Astrocyte (in vitro differentiated cells and primary cell): ENCODE data around the gene GDPD1. TPM values are rescaled to one million over a fixed set of nuclear protein-coding genes. Genes with fewer than 3 reads are reported as not detected.

ENCODE experiments used
- DNase-seq: peaks from one replicate; pipeline ENCODE4 v3.0.0-alpha.2; 2010; ENCODE audit warnings: low read depth
- FAIRE-seq: peaks from 2 replicates; lab custom pipeline; 2011; peaks lifted over from hg19 to GRCh38; lab: Jason Lieb, UNC
- H2AFZ ChIP-seq: 2 replicates; pipeline ENCODE4 v1.6.0; 2012; ENCODE audit warnings: low read depth, low read length, inconsistent platforms
- H3K27ac ChIP-seq: 2 replicates; pipeline ENCODE4 v1.5.1; 2011; ENCODE audit warnings: low read depth, low read length, inconsistent platforms
- H3K27me3 ChIP-seq: 2 replicates; pipeline ENCODE4 v1.6.0; 2011; ENCODE audit warnings: low read length, inconsistent platforms; ENCODE audit not compliant: insufficient read depth
- H3K36me3 ChIP-seq: 2 replicates; pipeline ENCODE4 v1.5.1; 2011; ENCODE audit warnings: low read length, inconsistent platforms; ENCODE audit not compliant: insufficient read depth
- H3K4me1 ChIP-seq: 2 replicates; pipeline ENCODE4 v1.5.1; 2011; ENCODE audit warnings: low read length, inconsistent platforms; ENCODE audit not compliant: insufficient read depth
- H3K4me2 ChIP-seq: 2 replicates; pipeline ENCODE4 v1.6.0; 2012; ENCODE audit warnings: low read length, inconsistent platforms
- H3K4me3 ChIP-seq: 2 replicates; pipeline ENCODE4 v1.5.1; 2011; ENCODE audit warnings: low read depth, mild to moderate bottlenecking, low read length, inconsistent platforms; ENCODE audit not compliant: insufficient read depth
- H3K79me2 ChIP-seq: 2 replicates; pipeline ENCODE4 v1.6.0; 2012; ENCODE audit warnings: mild to moderate bottlenecking, low read length, inconsistent platforms; ENCODE audit not compliant: insufficient read depth
- H3K9ac ChIP-seq: 2 replicates; pipeline ENCODE4 v1.6.0; 2012; ENCODE audit warnings: mild to moderate bottlenecking, low read length, inconsistent platforms
- H3K9me3 ChIP-seq: 2 replicates; pipeline ENCODE4 v1.5.1; 2012; ENCODE audit warnings: low read depth, mild to moderate bottlenecking, low read length, inconsistent platforms; ENCODE audit not compliant: insufficient read depth
- H4K20me1 ChIP-seq: 2 replicates; pipeline ENCODE4 v1.6.0; 2012; ENCODE audit warnings: low read length, inconsistent platforms; ENCODE audit not compliant: insufficient read depth
- H3K27ac Mint-ChIP-seq: one replicate; pipeline ENCODE4 v1.8.0; 2021; ENCODE audit warnings: mild to moderate bottlenecking, mixed read lengths; ENCODE audit not compliant: unreplicated experiment
- H3K27me3 Mint-ChIP-seq: one replicate; pipeline ENCODE4 v1.8.0; 2021; ENCODE audit warnings: low read depth, mixed read lengths; ENCODE audit not compliant: unreplicated experiment
- H3K36me3 Mint-ChIP-seq: one replicate; pipeline ENCODE4 v1.8.0; 2021; ENCODE audit warnings: low read depth, mixed read lengths; ENCODE audit not compliant: unreplicated experiment
- H3K4me1 Mint-ChIP-seq: one replicate; pipeline ENCODE4 v1.8.0; 2021; ENCODE audit warnings: low read depth, mixed read lengths; ENCODE audit not compliant: unreplicated experiment
- H3K4me3 Mint-ChIP-seq: one replicate; pipeline ENCODE4 v1.8.0; 2021; ENCODE audit warnings: mild to moderate bottlenecking, moderate library complexity, mixed read lengths; ENCODE audit not compliant: unreplicated experiment
- H3K9me3 Mint-ChIP-seq: one replicate; pipeline ENCODE4 v1.8.0; 2021; ENCODE audit warnings: mild to moderate bottlenecking, mixed read lengths; ENCODE audit not compliant: unreplicated experiment
- EZH2 ChIP-seq: IDR thresholded peaks from 2 replicates; pipeline ENCODE4 v1.6.1; 2012; ENCODE audit warnings: mild to moderate bottlenecking, low read length, inconsistent platforms; ENCODE audit not compliant: insufficient read depth
- total RNA-seq: library from RNA; stranded (reverse); gene quantifications from 2 replicates; pipeline ENCODE4 v1.2.1, GENCODE V29; 2021
- TF ChIP-seq, protein P1 (sequence below): IDR thresholded peaks from 2 replicates; pipeline ENCODE4 v1.5.1; 2011; ENCODE audit warnings: low read depth, mild to moderate bottlenecking, inconsistent platforms, low read length, moderate library complexity; ENCODE audit not compliant: insufficient read depth

The GDPD1 gene
- total RNA-seq, 1 donor from 2014 or later, result 4.2 TPM

GRCh38 chr17:59292174-59292523 is 71.8 kb downstream of the GDPD1 start:
- Histone ChIP-seq H4K20me1 (no peaks in the 10 kb centered on the region), H3K27me3 (peaks cover 3% of the 10 kb centered on the region), H3K9ac (no peak overlapping the region), H3K4me3 (no peak overlapping the region), H3K27ac (no peak overlapping the region), H3K4me1 (no peaks in the 10 kb centered on the region), H3K79me2 (no peaks in the 10 kb centered on the region), H3K4me2 (no peak overlapping the region), H3K9me3 (no peaks in the 10 kb centered on the region), H3K36me3 (no peaks in the 10 kb centered on the region), H2AFZ (no peak overlapping the region)
- Mint-ChIP-seq H3K4me3 (no peak overlapping the region), H3K36me3 (no peaks in the 10 kb centered on the region), H3K27me3 (no peaks in the 10 kb centered on the region), H3K4me1 (no peaks in the 10 kb centered on the region), H3K27ac (no peak overlapping the region), H3K9me3 (no peaks in the 10 kb centered on the region)
- no peak for FAIRE-seq
- DNase-seq, result no peak
- TF ChIP-seq EZH2, result no peak
- TF ChIP-seq, protein P1, sequence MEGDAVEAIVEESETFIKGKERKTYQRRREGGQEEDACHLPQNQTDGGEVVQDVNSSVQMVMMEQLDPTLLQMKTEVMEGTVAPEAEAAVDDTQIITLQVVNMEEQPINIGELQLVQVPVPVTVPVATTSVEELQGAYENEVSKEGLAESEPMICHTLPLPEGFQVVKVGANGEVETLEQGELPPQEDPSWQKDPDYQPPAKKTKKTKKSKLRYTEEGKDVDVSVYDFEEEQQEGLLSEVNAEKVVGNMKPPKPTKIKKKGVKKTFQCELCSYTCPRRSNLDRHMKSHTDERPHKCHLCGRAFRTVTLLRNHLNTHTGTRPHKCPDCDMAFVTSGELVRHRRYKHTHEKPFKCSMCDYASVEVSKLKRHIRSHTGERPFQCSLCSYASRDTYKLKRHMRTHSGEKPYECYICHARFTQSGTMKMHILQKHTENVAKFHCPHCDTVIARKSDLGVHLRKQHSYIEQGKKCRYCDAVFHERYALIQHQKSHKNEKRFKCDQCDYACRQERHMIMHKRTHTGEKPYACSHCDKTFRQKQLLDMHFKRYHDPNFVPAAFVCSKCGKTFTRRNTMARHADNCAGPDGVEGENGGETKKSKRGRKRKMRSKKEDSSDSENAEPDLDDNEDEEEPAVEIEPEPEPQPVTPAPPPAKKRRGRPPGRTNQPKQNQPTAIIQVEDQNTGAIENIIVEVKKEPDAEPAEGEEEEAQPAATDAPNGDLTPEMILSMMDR, result no peak

- Mint-ChIP-seq H3K4me1 (no peaks in the 10 kb centered on the region), H3K9me3 (no peaks in the 10 kb centered on the region), H3K27me3 (no peaks in the 10 kb centered on the region), H3K36me3 (no peaks in the 10 kb centered on the region), H3K27ac (no peak overlapping the region), H3K4me3 (no peak overlapping the region)
- Histone ChIP-seq H3K9me3 (no peaks in the 10 kb centered on the region), H3K79me2 (no peaks in the 10 kb centered on the region), H3K36me3 (no peaks in the 10 kb centered on the region), H4K20me1 (no peaks in the 10 kb centered on the region), H3K4me2 (no peak overlapping the region), H3K9ac (no peak overlapping the region), H3K27ac (no peak overlapping the region), H3K4me1 (no peaks in the 10 kb centered on the region), H3K27me3 (peaks cover 3% of the 10 kb centered on the region), H2AFZ (no peak overlapping the region), H3K4me3 (no peak overlapping the region)
- DNase-seq (no peak), FAIRE-seq (no peak)
- TF ChIP-seq, protein P1, result no peak
- no peak for TF ChIP-seq EZH2
These were observed 75.9 kb downstream of the GDPD1 start for GRCh38 chr17:59296190-59296589.

GRCh38 chr17:59298521-59298920 is 78.2 kb downstream of the GDPD1 start:
- Histone ChIP-seq H3K4me1 (no peaks in the 10 kb centered on the region), H4K20me1 (no peaks in the 10 kb centered on the region), H3K4me3 (no peak overlapping the region), H3K27ac (no peak overlapping the region), H3K79me2 (no peaks in the 10 kb centered on the region), H3K4me2 (no peak overlapping the region), H3K9me3 (no peaks in the 10 kb centered on the region), H2AFZ (no peak overlapping the region), H3K9ac (no peak overlapping the region), H3K27me3 (peaks cover 3% of the 10 kb centered on the region), H3K36me3 (no peaks in the 10 kb centered on the region)
- Mint-ChIP-seq H3K4me1 (no peaks in the 10 kb centered on the region), H3K36me3 (no peaks in the 10 kb centered on the region), H3K4me3 (no peak overlapping the region), H3K27me3 (no peaks in the 10 kb centered on the region), H3K27ac (no peak overlapping the region), H3K9me3 (no peaks in the 10 kb centered on the region)
- no peak for DNase-seq
- TF ChIP-seq, protein P1, result no peak
- TF ChIP-seq EZH2, result no peak
- no peak for FAIRE-seq
